HepG2 (cell line): ENCODE results near the gene ACAP3.

Source experiments
- ESRRA ChIP-seq: sonication (generic); formaldehyde crosslinking; IDR thresholded peaks from 2 replicates; pipeline ENCODE4 v1.5.1; 2020; ENCODE audit warnings: mild to moderate bottlenecking, low read depth, missing genetic modification reagents
- EZH2 ChIP-seq: conservative IDR thresholded peaks from 2 replicates; pipeline ENCODE4 v1.6.1; 2012; ENCODE audit warnings: mild to moderate bottlenecking, low read depth, low read length, moderate library complexity
- FOSL1 ChIP-seq: sonication (generic); formaldehyde crosslinking; IDR thresholded peaks from 2 replicates; pipeline ENCODE4 v1.9.0; 2021; ENCODE audit warnings: missing genetic modification reagents, borderline replicate concordance
- HDAC2 ChIP-seq: sonication (generic); formaldehyde crosslinking; IDR thresholded peaks from 2 replicates; pipeline ENCODE4 v1.4.0; 2020; ENCODE audit warnings: missing genetic modification reagents
- ISX ChIP-seq: sonication (generic); formaldehyde crosslinking; conservative IDR thresholded peaks from 2 replicates; pipeline ENCODE4 v1.5.0; 2020; ENCODE audit warnings: missing genetic modification reagents
- KAT7 ChIP-seq: IDR thresholded peaks from 2 replicates; pipeline ENCODE4 v1.6.1; 2018; ENCODE audit warnings: borderline replicate concordance, missing compliant biosample characterization
- SUZ12 ChIP-seq: fragments of 150-350 bp; IDR thresholded peaks from 2 replicates; pipeline ENCODE4 v1.6.1; 2014; ENCODE audit warnings: low read depth, low read length
- TF ChIP-seq, protein P1 (sequence below): sonication (generic); formaldehyde crosslinking; IDR thresholded peaks from 2 replicates; pipeline ENCODE4 v1.5.0; 2020; ENCODE audit warnings: mild to moderate bottlenecking, missing genetic modification reagents, moderate library complexity
- TF ChIP-seq, protein P2 (sequence below): sonication (generic); formaldehyde crosslinking; IDR thresholded peaks from 2 replicates; pipeline ENCODE4 v1.4.0; 2020; ENCODE audit warnings: missing genetic modification reagents

DNA sequence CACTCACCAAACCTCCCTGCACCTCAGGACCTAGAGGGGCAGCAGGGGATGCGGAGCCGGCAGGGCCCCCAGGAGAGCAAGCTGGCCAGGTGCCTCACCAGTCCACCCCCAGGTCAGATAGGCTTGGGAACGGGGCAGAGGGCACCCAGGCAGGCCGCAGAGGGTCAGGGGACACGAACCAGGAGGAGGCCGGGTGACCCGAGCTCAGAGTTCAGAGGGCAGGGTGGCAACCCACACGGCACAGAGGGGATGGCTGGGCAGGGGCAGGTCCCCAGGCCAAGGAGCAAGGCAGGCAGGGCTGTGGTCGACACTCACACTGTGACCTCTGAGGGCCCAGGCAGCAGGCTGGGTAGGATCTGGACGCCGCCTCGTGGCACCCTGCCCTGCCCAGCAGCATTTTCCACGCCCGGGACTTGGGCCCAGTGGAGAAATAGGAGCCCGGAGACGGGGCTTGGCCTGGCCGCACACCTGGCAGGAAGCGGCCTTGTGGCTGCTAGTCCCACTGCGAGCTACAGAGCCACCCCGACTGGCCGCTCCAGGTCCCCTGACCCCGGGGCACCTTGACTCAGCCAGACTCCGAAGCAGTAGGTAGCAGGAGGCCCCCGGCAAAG, 36.2 kb upstream of the ACAP3 start:
- TF ChIP-seq HDAC2 (CRISPR knock-in tag) (no peak), FOSL1 (CRISPR knock-in tag) (no peak), KAT7 (no peak), EZH2 (no peak), SUZ12 (no peak), ESRRA (no peak), ISX (no peak)
- TF ChIP-seq, protein P1, sequence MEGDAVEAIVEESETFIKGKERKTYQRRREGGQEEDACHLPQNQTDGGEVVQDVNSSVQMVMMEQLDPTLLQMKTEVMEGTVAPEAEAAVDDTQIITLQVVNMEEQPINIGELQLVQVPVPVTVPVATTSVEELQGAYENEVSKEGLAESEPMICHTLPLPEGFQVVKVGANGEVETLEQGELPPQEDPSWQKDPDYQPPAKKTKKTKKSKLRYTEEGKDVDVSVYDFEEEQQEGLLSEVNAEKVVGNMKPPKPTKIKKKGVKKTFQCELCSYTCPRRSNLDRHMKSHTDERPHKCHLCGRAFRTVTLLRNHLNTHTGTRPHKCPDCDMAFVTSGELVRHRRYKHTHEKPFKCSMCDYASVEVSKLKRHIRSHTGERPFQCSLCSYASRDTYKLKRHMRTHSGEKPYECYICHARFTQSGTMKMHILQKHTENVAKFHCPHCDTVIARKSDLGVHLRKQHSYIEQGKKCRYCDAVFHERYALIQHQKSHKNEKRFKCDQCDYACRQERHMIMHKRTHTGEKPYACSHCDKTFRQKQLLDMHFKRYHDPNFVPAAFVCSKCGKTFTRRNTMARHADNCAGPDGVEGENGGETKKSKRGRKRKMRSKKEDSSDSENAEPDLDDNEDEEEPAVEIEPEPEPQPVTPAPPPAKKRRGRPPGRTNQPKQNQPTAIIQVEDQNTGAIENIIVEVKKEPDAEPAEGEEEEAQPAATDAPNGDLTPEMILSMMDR (CRISPR knock-in tag): no peak
- TF ChIP-seq, protein P2, sequence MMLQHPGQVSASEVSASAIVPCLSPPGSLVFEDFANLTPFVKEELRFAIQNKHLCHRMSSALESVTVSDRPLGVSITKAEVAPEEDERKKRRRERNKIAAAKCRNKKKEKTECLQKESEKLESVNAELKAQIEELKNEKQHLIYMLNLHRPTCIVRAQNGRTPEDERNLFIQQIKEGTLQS: no peak
